HG03135 (cell line): ENCODE data around the gene SUN2.

ENCODE experiments used
- ATAC-seq: cut with Tn5 transposase; IDR thresholded peaks from one replicate; pipeline ENCODE4 v1.9.1; 2021; ENCODE audit warnings: mild to moderate bottlenecking, moderate library complexity; ENCODE audit not compliant: unreplicated experiment

Gene SUN2

DNA sequence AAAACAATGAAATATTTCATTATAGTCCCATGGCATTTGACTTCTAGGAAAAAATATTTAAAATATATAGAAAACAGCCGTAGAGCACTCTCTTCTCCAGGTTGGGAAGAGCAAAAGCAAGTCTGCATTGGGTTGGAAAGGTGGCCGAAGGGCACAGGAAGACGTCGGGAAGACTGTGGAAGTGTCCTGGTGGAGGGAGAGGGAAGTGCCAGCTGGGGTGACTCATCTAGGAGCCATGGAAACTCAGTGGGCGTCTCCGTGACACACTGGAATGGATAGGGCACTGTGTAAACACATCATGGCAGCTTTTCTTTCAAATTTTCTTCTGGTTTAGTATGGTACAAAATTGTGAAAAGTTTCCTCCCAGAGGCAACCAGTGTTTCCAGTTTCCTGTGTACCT, 37.4 kb downstream of the SUN2 start:
- ATAC-seq: no peak

DNA sequence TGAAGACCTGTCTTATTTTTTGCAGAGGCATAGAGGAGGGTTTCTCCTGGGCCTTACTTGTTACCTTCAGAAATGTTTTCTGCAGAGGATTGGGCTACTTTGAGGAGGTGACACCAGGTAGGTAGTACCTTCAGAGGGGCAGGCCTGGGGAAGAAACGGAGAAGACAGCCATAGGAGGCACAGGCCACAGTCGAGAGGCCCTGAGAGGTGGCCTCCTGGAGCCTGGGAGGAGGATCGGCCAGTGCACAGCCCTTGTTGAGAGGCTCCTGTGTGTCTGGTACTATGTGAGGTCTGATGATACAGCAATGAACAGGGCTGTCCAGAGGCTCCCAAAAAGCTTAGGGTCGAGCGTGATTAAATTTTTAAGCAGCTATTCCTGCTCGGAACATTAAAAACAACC, 38.6 kb downstream of the SUN2 start:
- ATAC-seq: no peak

DNA sequence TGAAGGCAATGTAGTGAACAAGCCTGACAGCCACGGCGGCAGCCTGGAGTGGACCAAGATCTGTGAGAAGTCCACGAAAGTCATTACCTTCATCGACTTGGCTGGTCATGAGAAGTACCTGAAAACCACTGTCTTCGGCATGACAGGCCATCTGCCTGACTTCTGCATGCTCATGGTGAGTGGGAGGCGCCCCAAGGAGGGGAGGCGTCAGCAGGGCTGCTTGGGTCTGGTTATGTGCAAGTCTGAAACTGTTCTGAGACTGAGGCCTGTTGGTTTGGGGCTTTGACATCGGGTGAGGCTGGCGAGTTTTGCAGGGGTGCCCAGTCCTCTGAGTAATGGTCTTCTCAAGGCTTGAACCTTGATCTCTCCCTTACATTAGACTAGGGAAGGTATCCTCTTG, 39.0 kb downstream of the SUN2 start:
- no peak for ATAC-seq

DNA sequence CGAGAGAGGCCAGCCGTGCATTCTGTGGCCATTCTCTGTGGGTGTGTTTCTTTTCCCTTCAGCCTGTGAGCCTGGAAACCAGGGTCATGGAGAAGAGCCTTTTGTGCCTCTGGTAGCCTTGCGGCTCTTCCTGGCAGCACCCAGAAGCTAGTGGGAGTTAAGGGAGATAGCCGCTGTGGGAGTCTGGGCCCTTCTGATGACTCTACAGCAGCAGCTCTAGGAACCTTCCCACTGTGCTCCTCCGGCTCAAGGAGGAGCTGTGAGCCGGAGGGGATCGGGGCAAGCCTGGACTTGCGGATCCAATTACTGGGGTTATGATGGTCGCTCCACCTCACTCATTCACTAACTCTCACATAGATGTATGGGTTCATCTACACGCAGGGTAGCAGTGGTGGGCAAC, 39.5 kb downstream of the SUN2 start:
- ATAC-seq: no peak

DNA sequence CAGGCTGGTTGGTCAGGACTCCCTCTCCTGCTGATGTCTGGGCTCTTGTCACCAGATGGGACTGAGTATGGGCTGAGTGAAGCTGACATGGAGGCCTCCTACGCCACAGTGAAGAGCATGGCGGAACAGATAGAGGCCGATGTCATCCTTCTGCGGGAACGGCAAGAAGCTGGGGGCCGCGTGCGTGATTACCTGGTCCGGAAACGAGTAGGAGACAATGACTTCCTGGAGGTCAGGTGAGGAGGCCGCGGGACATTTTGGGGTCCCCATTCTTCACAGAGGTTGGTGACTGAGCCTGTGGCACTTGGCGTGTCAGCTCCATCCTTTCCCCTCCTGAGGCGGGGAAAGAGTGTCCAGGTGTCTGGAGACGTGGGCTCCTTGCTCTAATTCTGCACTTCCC, 39.9 kb downstream of the SUN2 start:
- ATAC-seq: no peak

DNA sequence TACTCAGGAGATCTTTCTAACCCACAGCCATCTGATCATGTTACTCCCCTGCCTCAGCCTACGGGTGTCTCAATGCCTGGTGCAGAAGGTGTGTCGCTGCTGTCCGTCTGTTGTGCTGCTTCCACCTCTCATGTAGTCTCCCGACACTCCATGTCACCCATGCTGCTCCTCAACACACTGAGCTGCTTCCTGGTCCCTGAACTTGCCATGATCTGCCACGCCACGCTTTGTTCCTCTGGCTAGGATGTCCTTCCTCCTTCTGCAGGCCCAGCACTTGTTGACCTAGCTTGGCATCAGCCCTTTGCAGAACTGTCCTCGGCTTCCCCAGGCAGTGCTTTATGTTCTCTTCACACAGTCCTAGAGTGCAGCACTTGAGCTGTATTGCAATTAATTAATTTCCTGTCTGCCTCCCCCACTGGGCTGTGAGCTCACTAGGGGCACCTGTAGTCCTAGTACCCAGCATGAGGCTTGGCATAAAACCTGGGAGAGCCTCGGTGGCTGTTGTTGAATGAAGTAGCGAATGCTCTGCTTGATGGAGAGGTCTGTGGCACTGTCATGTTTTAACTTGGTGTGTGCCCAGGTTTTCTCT, 40.5 kb downstream of the SUN2 start:
- ATAC-seq: no peak

DNA sequence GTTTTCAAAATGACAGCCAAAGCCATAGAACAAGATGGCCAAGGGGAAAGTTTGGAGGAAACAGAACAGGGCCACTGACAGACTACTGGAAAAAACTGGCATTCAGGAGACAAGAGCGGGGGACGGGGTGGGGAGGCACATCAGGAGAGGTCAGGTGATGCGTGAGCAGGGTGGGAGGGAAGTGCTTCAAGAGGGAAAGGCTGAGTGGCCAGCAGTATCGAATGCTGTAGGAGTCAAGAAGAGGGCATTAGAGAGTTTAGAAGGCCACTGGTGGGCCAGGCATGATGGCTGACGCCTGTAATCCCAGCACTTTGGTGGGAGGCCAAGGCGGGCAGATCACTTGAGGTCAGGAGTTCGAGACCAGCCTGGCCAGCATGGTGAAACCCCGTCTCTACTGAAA, 41.9 kb downstream of the SUN2 start:
- ATAC-seq: no peak

DNA sequence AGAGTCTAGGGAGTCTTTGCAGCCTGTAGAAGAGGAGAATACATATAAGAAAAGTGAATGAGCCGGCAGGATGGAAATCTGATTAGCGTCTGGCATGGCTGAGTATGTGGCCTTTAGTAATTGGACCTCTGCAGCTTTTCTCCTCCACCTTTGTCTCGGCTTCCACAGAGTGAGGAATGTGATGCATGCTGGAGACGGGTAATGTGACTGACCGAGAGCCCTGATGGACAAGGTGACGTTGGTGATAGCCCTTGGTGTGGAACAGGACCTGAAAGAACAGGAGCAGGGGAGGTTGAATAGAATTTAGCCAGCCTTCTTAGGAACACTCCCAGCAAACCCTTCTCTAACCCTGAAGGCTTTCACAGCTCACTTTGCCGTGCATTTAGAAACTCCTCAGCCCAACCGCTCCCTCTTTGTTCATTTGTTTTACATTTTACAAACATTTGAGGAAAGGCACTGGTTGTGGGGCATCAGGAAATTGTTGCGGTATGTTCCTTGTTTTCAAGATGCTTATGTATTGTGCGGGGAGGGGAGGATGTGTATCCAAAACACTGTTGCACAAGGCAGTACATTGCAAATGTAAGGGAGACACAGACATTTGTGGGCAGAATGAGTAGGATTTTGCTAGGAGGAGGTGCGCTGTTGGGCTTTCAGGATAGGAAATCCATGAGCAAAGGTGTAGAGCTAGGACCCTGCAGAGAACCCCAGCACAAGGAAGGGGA, 43.2 kb downstream of the SUN2 start:
- no peak for ATAC-seq

DNA sequence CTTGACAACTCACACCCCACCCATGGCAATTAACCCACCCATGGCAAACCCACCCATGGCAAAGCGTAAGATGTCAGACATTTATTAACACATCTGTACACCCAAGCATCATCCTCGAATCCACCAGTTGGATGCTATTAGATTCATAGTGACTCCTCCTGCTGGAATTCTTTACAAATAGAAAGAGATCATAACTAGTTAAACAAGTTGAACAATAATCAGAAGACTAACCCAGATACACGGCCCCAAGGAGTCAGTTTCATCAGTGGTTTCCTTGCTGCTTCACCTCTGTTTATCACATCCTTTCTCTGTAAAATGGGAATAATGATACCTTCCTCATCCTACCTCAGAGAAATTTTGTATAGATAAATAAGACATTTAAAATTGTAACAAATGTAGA, 44.9 kb downstream of the SUN2 start:
- ATAC-seq: no peak

DNA sequence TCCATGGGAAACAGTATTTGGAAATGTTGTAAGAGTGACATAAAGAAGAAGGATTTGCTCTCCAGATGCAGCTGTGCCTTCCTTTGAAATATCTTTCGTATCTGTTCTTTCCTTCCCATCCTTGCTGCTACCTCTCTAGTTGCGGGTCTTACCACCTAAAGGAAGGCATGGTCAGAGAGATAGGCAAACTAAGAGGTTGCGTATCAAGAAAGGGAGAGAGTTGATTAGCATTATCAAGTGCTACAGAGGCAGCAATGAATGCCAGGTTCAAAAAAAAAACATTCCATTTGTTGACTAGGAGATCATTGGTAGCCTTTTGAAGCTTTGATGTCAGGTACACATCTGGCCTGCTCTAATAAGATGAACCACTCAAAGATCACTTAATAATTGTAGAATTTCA, 45.4 kb downstream of the SUN2 start:
- no peak for ATAC-seq

DNA sequence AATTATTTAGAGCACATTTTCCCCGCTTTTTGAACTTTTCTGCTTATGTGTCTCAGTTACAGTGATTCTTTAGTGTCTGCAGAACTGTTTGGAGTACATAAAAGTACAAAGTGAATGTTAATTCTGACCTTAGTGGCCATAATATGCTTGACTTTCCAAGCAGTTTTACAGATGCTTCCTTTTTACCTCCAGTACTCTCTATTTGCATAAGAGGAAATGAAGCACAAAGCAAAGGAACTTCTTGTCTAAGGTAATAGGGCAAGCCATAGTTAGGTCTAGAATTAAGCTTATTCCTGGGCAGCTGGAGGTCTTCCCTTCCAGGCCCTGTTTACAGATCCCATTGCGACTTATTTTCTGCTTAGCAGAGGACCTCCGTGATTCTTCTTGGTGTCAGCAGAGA, 46.5 kb downstream of the SUN2 start:
- no peak for ATAC-seq

DNA sequence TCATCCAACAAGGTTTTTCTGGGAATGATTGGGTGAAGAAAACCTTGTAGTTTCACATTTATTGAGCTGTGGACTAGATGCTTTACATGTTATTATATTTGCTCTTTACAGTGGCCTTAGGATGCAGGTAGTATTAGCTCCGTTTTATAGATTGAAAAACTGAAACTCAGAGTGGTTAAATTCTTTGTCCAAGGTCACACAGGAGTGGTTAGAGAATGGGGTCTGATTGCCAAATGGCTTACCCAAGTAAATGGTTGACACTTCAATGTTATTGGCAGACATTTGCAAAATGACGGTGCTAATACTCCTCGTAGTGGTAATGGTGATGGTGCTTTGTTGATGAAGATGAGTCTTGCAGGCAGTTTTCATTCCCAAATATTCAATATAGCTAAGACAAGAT, 47.8 kb downstream of the SUN2 start:
- ATAC-seq: no peak

DNA sequence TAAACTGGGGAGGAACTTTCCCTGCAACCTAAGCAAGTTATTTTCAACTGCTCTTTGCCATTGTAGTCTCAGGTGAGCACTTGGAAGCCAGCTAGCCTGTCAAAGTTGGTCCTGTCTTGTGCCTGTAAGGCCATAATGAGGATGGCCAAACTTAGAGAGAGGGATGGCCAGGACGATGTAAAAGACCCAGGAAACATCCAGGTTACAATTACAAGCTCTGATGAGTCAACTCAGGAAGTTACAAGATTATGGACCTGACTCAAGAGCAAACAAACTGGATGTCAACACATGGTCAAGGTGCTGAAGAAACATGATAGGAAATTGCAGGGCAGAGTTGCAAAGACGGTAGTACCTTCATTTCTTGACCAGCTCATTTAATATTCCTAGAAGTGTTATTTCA, 48.5 kb downstream of the SUN2 start:
- ATAC-seq: no peak

DNA sequence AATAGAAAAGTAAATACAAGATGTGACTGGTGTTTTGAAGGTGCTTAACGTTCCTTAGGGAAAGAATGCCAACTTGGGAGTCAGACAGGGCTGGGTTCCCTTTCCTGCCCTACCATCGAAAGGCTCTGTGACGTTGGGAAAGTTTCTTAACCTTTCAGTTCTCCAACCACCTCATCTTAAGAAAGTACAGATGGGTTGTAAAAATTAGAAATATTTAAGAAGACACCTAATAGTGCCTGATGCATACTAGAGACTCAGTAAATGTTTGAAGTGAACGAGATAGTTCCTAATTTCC, 49.0 kb downstream of the SUN2 start:
- ATAC-seq: no peak

DNA sequence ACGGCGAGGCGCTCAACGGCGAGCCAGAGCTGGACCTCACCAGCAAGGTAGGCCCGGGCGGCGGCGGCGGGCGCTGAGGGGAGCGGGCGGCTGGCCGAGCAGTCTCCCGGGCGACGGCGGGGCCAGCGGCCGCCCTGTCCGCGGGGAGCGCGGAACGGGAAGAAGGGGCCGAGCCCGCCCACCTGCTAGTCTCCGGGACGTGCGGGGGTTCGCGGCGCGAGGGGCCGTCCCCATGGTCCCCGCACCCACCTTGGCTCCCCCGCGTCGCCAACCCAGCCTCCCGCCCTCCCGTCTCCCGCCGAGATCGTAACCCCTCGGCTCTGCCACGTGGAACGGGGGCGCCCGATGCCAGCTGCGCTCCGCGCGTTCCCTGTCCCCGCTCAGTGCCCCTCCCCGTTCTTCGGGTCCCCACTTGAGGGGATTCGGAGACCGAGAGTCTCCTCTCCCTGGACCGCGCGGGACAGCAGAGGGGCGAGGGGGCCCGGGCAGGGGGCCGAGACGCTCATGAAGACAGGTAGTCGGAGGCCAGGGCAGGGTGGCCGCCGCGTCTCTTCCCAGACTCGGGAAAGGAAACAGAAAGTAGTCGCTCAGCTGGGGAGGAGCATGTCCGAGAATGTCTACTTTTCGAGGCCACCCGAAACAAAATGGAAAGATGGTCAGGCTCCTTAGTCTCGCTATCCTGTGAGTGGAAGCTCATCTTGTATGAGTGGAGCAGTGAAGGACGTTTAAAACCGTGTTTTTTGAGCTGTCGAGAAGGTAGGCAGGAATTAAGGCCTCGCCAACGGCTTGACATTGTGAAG, 49.5 kb downstream of the SUN2 start:
- ATAC-seq: peak; percentile 4

DNA sequence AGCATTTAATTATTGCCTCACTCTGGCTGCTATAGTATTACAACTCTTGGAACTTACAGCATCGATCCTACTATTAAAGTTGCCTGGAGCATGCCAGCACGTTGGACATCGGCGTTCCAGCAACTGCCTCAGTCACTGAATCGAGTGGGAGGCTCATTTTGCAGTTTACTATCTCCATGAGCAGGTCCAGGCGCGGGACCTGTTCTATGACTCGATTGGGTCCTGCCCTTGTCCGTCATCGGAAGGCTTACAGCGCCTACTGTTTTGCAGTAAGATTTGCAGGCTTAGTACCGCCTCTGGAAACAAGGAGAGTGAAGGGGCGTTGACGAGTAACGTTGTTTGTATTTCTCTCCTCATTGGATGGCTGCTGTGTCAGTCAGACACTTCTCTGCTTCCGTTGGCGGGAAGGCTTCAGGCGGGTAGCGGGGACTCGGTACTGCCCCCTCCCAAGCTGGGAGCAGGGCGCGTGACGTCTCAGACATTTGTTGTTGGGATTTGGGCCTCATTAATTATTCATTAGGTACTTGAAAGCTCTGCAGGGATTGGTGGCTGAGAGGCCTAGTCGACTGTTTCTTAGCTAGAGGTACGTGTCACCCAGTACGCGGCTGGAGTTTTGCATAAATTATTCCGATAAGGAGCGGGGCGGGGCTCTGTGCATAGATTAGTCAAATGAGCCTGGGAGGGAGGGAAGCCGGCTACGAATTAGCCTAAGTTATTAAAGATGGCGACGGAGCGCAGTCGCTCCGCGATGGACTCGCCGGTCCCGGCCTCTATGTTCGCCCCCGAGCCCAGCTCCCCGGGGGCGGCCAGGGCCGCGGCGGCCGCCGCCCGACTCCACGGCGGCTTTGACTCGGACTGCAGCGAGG, 50.3 kb downstream of the SUN2 start, which contains the start of gene GTPBP1:
TSS of gene GTPBP1 (plus strand) at position 710 of the 866 bp plus-strand sequence. CDS start at position 722, 12 bp downstream.
- ATAC-seq: peak; percentile 69

DNA sequence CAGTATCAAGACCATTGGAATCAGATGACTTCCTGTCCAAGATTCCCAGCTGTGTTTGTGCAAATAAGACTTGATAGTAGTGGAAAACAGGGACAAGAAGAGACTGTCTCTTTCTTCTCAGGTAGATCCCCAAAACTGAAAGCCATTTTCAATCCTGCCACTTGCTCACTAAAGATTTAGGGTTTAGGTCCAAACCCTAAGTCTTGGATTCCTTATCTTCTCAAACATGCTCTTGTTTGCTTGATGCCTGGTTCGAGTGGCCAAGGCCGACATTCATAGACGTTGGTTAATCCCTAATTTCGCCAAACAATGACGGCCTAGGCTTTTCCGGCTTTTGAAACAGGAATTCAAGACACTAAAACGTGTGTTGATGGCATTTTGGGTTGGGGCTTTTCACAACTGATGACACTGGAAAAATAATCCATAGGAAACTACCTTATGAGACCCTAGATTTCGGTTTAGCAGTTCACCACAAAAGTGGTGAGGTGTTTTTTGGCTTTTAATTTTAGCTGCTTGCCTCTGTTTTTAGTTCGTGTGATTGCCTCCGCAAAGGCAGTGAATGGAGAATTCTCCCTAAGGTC, 51.1 kb downstream of the SUN2 start:
- ATAC-seq: no peak

DNA sequence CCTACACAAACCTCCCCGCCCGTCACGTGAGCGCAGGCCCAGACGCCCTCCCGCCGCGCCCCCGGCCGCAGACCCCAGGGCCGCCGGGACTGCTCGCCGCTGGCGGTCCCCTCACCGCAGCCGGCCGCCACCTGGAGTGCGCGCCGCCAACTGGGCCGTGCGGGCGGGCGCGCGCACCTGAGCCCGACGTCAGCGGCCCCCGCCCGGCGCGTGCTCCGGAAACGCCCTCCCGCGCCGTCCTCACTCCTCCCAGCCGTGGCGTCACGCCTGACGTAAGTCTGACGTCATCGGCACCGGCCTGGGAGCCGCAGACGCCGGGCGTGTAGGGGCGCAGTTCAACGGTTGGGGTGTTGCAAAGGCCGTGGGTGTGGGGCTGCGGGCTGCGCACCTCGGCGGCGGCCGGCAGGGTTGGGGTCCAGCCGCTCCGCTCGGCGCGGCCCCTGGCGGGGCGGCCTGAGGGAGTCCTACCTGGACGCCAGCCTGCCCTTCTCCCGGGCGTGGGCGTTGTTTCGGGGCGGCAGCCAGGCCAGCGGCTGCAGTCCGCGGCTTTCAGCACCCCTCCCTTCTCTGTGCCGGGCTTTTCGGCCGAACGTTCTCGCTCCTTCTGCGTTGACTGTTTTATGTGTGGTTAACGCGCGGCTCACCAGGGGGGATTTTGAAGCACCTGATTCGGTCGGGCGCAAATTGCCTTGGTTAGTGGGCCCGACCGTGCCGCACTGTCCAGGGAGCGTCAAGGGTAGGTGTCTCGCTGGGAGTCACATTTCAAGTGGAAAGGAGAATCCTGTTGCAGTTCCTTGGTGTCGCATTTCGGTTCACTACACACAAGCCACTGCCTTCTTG, 54.8 kb downstream of the SUN2 start, which contains the start of gene JOSD1:
TSS of gene JOSD1 (minus strand) at position 155 of the 840 bp plus-strand sequence. CDS start 956 bp downstream, outside the sequence.
- ATAC-seq: peak; percentile 37

DNA sequence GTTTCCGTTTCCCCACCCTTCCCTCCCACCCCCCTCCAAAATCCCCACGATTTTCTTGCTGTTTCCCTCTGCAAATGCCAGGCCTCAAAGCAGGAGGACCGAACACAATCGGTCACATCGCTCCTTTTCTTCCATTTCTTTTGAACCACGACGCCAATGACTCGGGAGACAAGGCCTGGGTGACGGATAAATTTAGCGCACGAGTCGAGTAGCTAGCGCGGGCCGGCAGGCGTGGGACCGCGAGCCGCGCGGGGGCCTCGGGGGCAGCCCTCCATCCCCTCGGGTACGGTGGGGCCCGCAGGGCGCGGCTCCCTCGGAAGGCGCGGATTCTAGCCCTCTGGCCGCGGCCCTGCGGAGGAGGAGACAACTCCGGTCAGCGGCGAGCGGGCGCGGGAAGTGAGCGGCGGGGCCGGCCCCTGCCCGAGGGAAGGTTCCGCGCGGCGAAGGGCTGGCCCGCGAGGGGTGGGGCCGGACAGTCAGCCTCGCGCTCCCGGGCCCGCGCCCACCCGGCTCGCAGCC, 55.5 kb downstream of the SUN2 start:
- ATAC-seq: no peak

DNA sequence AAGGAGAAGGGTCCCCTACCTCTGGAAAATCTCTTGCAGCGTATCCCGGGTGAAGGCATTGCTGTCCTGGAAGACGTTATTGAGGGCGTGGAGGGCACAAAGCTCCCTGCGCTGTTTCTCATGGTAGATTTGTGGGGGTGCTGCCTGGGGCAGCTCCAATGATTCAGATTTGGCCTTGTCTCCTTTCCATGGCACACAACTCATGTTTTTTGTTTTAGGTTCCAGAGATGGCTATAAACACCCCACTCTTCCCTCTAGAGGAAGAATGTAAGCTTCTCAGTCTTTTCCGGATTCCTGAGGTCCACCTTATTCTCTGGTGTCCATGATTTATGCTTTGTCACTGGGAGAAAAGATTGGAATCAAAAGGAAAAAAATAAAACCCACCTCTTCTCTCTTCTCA, 56.0 kb downstream of the SUN2 start:
- ATAC-seq: no peak
